ENCODE measurements around the gene PPFIA2. TPM values are rescaled to one million over a fixed set of nuclear protein-coding genes. Genes with fewer than 3 reads are reported as not detected.

PPFIA2 gene
- total RNA-seq, 1 donor from 2014 or later: not detected

DNA sequence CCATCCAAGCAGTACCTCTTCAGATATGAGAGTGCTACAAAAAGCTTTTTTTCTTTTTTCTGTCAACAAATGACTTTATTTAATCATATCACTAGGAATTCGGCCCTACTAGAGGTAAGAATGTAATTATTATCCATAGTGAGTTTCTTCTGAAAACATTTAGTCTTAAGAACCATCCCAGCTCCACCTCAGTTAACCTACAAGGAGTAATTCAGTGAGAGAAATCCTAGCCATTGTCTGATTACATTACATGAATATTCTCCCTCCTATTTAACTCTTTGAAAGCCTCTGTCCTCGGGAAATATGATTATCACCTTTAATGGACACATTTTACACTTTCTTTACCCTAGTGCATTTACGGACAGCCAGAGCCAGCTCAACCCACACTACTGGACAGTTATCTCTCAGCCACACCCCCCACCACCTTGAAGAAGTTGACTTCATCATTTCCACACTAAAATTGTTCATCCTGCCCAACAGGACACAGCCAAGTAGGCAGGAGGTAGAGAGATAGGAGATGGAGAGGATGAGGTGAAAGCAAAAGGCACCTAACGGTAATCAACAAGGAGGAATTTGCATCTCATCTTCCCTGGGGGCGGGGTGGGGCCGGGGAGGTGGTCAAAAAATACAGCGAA lies 1.3 kb downstream of the PPFIA2 start:
- H3K4me1 Mint-ChIP-seq (ENCODE audit: unreplicated experiment): peaks cover 7% of the 10 kb centered on the region
- no peaks in the 10 kb centered on the region for H3K9me3 Mint-ChIP-seq (ENCODE audit: unreplicated experiment)
- TF ChIP-seq, protein P1, sequence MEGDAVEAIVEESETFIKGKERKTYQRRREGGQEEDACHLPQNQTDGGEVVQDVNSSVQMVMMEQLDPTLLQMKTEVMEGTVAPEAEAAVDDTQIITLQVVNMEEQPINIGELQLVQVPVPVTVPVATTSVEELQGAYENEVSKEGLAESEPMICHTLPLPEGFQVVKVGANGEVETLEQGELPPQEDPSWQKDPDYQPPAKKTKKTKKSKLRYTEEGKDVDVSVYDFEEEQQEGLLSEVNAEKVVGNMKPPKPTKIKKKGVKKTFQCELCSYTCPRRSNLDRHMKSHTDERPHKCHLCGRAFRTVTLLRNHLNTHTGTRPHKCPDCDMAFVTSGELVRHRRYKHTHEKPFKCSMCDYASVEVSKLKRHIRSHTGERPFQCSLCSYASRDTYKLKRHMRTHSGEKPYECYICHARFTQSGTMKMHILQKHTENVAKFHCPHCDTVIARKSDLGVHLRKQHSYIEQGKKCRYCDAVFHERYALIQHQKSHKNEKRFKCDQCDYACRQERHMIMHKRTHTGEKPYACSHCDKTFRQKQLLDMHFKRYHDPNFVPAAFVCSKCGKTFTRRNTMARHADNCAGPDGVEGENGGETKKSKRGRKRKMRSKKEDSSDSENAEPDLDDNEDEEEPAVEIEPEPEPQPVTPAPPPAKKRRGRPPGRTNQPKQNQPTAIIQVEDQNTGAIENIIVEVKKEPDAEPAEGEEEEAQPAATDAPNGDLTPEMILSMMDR (IDR thresholded peaks at IDR 0.05; ENCODE audit: unreplicated experiment): no peak
- no peak overlapping the region for H3K27ac Mint-ChIP-seq (ENCODE audit: unreplicated experiment)
- peak overlapping the region; percentile 43 for H3K4me3 Mint-ChIP-seq (ENCODE audit: unreplicated experiment)
- no peak for DNase-seq (ENCODE audit: low spot score)
- H3K36me3 Mint-ChIP-seq (ENCODE audit: low read depth, unreplicated experiment): no peaks in the 10 kb centered on the region
- H3K27me3 Mint-ChIP-seq (ENCODE audit: unreplicated experiment): peaks cover 5% of the 10 kb centered on the region

DNA sequence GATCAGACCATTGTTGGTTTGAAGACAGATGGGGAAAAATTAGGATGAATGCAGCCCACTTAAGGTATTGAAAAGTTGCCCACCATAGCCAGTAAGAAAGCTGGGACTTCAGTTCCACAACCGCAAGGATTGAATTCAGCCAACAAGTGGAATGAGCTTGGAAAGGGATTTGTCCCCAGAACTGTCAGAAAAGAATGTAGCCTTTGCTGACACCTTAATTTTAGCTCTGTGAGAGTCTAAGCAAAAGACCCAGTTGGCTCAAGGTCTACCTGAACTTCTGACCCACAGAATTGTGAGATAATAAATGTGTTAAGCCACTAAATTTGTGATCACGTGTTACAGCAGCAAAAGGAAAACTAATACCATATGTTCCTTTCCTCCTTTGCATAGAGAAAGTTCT lies 29.4 kb downstream of the PPFIA2 start:
- no peaks in the 10 kb centered on the region for H3K9me3 Mint-ChIP-seq (ENCODE audit: unreplicated experiment)
- no peaks in the 10 kb centered on the region for H3K4me1 Mint-ChIP-seq (ENCODE audit: unreplicated experiment)
- H3K27me3 Mint-ChIP-seq (ENCODE audit: unreplicated experiment): no peaks in the 10 kb centered on the region
- H3K36me3 Mint-ChIP-seq (ENCODE audit: low read depth, unreplicated experiment): no peaks in the 10 kb centered on the region
- no peak for DNase-seq (ENCODE audit: low spot score)
- H3K27ac Mint-ChIP-seq (ENCODE audit: unreplicated experiment): no peak overlapping the region
- no peak overlapping the region for H3K4me3 Mint-ChIP-seq (ENCODE audit: unreplicated experiment)
- TF ChIP-seq, protein P1 (IDR thresholded peaks at IDR 0.05; ENCODE audit: unreplicated experiment): no peak

DNA sequence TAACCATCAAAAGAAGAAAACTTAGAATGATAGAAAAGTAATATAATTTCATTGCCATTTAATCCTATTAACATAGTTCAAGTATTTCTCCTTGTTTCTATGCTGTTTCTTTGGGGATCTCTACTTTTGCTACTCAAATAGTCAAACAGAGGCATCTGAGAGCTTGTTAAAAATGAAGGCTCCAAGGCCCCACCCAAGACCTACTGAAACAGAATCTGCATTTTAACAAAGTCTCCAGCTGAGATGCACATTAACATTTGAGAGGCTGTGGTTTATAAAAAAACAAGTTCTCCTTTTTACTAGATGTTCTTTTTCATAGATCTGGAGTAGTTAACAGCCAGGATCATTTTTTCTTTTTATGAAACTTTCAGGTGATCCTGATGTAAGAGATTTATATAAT lies 31.8 kb downstream of the PPFIA2 start:
- H3K9me3 Mint-ChIP-seq (ENCODE audit: unreplicated experiment): no peaks in the 10 kb centered on the region
- H3K4me3 Mint-ChIP-seq (ENCODE audit: unreplicated experiment): no peak overlapping the region
- H3K27ac Mint-ChIP-seq (ENCODE audit: unreplicated experiment): no peak overlapping the region
- no peaks in the 10 kb centered on the region for H3K36me3 Mint-ChIP-seq (ENCODE audit: low read depth, unreplicated experiment)
- no peak for DNase-seq (ENCODE audit: low spot score)
- H3K4me1 Mint-ChIP-seq (ENCODE audit: unreplicated experiment): no peaks in the 10 kb centered on the region
- H3K27me3 Mint-ChIP-seq (ENCODE audit: unreplicated experiment): no peaks in the 10 kb centered on the region
- TF ChIP-seq, protein P1 (IDR thresholded peaks at IDR 0.05; ENCODE audit: unreplicated experiment): no peak

DNA sequence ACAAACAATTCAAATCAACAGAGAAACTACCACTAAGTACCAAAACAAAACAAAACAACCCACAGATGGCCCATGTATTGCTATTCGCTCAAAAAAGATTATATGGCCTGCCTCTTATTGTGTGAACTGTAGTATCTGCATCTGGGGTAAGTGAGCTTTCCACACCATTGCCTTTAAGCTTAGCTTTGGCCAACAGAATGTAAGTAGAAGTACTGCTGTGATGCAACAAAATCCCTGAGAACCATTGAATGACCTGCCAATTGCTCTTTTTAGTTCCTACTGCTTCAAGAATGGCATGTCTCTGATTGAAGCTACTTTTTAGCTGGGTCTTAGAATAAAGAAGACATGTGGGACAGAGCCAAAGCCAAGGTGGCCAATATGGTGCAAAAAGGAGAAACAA lies 32.5 kb downstream of the PPFIA2 start:
- TF ChIP-seq, protein P1 (IDR thresholded peaks at IDR 0.05; ENCODE audit: unreplicated experiment): no peak
- Mint-ChIP-seq H3K27ac (ENCODE audit: unreplicated experiment) (no peak overlapping the region), H3K4me3 (ENCODE audit: unreplicated experiment) (no peak overlapping the region), H3K9me3 (ENCODE audit: unreplicated experiment) (no peaks in the 10 kb centered on the region), H3K4me1 (ENCODE audit: unreplicated experiment) (no peaks in the 10 kb centered on the region), H3K27me3 (ENCODE audit: unreplicated experiment) (no peaks in the 10 kb centered on the region), H3K36me3 (ENCODE audit: low read depth, unreplicated experiment) (no peaks in the 10 kb centered on the region)
- DNase-seq (ENCODE audit: low spot score): no peak

DNA sequence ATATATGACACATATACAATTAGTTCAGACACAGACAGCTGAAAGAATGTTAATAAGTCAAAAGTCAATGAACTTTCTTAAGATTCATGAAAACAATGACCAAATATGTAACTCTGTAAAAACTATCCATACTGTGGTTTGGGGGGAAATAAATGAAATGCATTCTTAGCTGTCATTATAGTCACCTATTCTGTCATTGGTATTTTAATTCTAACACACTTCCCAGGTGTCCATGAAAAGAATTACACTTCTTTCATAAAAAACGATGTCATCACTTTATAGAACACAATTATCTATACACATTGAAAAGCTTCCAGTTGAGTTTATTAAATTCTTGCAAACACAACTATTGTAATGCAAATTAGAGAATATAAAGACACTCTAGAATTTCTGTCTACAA lies 35.8 kb downstream of the PPFIA2 start:
- Mint-ChIP-seq H3K4me3 (ENCODE audit: unreplicated experiment) (no peak overlapping the region), H3K9me3 (ENCODE audit: unreplicated experiment) (no peaks in the 10 kb centered on the region), H3K27ac (ENCODE audit: unreplicated experiment) (no peak overlapping the region), H3K36me3 (ENCODE audit: low read depth, unreplicated experiment) (no peaks in the 10 kb centered on the region), H3K27me3 (ENCODE audit: unreplicated experiment) (no peaks in the 10 kb centered on the region), H3K4me1 (ENCODE audit: unreplicated experiment) (no peaks in the 10 kb centered on the region)
- DNase-seq (ENCODE audit: low spot score): no peak
- TF ChIP-seq, protein P1 (IDR thresholded peaks at IDR 0.05; ENCODE audit: unreplicated experiment): no peak

Measured in endothelial cell (in vitro differentiated cells).